Measurements from ENCODE around the gene TCTN2.

DNA sequence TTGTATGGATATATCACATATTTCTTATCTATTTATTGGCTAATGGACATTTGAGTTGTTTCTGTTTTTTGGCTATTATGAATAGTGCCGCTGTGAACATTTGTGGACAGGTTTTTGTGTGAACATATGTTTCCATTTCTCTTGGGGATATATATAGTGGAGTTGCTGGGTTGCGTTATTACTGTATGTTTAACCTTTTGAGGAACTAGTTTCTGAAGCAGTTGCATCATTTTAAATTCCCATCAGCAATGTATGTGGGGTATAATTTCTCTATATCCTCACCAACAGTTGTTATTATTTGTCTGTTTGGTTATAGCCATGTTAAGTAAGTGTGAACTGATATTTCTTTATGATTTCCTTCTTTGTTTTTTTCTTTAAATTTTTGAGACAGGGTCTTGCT lies 10.7 kb downstream of the TCTN2 start:
- TF ChIP-seq, protein P1, sequence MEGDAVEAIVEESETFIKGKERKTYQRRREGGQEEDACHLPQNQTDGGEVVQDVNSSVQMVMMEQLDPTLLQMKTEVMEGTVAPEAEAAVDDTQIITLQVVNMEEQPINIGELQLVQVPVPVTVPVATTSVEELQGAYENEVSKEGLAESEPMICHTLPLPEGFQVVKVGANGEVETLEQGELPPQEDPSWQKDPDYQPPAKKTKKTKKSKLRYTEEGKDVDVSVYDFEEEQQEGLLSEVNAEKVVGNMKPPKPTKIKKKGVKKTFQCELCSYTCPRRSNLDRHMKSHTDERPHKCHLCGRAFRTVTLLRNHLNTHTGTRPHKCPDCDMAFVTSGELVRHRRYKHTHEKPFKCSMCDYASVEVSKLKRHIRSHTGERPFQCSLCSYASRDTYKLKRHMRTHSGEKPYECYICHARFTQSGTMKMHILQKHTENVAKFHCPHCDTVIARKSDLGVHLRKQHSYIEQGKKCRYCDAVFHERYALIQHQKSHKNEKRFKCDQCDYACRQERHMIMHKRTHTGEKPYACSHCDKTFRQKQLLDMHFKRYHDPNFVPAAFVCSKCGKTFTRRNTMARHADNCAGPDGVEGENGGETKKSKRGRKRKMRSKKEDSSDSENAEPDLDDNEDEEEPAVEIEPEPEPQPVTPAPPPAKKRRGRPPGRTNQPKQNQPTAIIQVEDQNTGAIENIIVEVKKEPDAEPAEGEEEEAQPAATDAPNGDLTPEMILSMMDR (conservative IDR thresholded peaks at IDR 0.05; ENCODE audit: low read depth, low read length) = no peak
- no peak for TF ChIP-seq EZH2 (IDR thresholded peaks at IDR 0.05; ENCODE audit: borderline replicate concordance, low read depth, low read length, poor library complexity, severe bottlenecking)
